GM19240 (cell line): ENCODE data around the gene LCT.
"Not testable (repeated sequence)": the region's sequence is repeated elsewhere in the genome, so short reads cannot be mapped to it uniquely, and the experiment has no call there.

Source experiments
- DNase-seq: peaks from one replicate; pipeline ENCODE4 v3.0.0; 2011; ENCODE audit warnings: low spot score; ENCODE audit not compliant: insufficient read length

LCT gene

DNA sequence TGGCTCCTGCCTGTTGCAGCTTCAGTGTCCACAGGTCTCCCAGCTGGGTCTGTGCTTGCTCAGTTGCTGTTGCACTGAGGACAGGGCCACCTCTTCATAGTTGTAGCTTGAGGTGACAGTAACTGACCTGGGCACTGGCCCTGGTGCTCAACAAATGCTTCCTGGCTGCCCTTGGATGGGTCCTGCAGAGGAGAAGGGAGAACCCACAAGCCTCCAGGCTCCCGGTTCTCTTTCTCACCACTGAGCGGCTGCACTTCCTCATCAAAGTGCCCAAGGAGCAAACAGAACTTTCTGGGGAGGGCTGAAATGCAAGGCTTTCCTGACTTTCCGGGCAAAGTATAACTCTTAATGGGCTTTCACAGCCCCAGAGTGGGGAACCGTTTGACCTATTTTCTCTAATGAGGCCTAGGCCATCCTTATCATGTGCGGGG lies 38.7 kb downstream of the LCT start:
- no peak for DNase-seq

- DNase-seq, result peak; percentile 58
These were observed 39.3 kb downstream of the LCT start for GRCh38 chr2:135797497-135798274.

GRCh38 chr2:135796606-135797005 lies 40.4 kb downstream of the LCT start:
- no peak for DNase-seq

DNA sequence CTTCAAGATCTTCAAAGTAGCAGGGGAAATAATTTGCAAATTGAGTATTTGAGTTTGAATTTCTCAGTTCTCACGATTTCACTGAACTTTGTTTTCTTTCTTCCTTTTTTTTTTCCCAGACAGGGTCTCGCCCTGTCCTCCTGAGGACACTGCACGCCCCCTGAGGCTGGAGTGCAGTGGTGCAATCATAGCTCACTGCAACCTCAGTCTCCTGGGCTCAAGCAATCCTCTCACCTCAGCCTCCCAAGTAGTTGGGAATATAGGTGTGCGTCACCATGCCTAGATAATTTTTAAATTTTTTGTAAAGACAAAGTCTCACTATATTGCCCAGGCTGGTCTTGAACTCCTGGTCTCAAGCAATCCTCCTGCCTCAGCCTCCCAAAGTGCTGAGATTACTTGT lies 41.3 kb downstream of the LCT start:
- DNase-seq, result not testable (repeated sequence)

DNA sequence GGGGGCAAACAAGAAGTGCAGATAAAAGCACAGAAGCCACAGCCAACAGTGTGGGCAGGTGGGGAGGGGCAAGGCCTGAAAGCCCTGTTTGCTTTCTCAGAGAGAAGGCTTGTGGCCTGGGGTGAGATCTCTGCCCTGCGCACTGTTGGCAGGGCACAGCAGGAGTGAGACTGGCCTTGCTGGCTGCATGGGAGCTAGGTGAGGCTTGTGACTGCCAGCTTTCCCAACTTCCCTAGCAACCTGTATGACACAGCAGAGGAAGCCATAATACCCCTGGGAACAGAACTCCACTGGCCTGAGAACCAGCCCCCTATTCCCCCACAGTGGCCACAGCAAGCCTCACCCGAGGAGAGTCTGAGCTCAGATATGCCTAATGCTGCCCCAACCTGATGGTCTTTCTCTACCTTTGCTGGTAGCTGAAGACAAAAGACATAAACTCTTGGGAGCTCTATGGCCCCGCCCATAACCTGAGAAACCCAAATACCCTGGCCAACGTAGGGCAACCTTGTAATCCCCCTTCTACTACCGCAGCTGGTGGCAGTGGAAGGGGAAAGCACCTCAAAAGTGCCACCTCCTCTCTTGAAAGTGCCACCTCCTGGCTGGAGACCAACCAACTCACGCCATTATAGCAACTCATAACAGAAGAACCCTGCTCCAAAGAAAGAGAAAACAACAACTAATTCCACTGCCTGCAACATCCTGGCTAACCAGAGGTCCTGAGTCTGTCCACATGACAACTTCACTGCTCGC lies 44.4 kb downstream of the LCT start:
- no peak for DNase-seq

GRCh38 chr2:135791418-135792190 lies 45.4 kb downstream of the LCT start:
- DNase-seq, result no peak

DNA sequence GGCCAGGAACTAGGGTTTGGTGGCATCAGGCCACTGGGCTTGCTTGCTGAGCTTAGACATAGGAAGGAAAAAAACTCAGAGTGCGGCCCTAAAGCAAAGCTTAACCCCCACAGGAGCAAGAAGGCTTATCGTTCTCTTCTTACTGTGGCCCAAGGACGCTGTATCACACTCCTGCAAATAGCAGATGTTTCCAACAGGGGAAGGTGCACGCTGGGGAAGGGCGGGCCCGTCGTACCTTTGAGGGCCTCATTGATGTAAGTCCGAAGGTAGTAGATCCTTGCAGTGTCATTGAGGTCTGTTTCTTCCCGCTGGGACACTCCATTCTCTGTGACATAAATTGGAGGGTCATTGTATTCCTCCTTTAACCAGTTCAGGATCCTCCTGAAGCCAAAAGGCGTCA lies 46.6 kb downstream of the LCT start:
- no peak for DNase-seq

- DNase-seq, result no peak
These were observed 50.2 kb downstream of the LCT start for GRCh38 chr2:135786823-135787222.

- DNase-seq, result no peak
These were observed 52.0 kb downstream of the LCT start for GRCh38 chr2:135785032-135785431.

GRCh38 chr2:135783439-135783838 lies 53.5 kb downstream of the LCT start:
- no peak for DNase-seq

DNA sequence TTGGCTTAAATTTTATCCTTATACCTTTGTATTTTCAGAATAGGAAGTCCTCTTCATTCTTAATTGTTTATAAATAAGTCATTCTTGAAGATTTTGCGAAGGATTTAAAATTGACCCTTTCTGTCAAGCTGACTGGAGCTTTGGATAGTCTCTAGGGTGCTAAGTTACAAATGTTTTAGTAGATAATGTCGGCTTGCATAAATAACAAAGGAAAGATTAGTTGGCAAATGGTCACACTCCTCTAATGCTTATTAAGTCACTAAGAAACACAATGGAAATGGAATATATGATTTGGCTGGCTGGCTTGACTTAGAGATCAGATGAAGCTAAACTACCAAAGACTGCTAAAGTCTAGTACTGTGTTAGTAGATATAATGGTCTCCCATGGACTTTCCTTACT lies 54.8 kb downstream of the LCT start:
- DNase-seq, result no peak

DNA sequence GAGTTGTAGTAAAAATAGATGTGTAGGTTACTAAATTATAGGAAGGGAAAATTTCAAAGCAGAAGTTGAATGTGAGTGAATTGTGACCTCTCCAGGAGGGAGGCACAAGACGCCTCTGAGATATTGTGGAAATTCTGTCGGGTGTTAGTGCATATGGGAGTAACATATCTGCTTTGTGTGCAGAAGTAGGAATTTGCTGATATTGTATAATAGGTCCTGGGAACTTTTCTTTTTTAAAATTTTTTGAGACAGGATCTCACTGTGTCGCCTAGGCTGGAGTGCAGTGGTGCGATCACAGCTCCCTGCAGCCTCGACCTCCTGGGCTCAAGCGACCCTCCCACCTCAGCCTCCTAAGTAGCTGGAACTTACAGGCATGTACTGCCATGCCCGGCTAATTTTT lies 60.6 kb downstream of the LCT start:
- DNase-seq, result no peak

- no peak for DNase-seq
These were observed 61.6 kb downstream of the LCT start for GRCh38 chr2:135775420-135775819.

GRCh38 chr2:135773917-135774316 lies 63.1 kb downstream of the LCT start:
- no peak for DNase-seq

- DNase-seq, result no peak
These were observed 63.7 kb downstream of the LCT start for GRCh38 chr2:135773319-135773718.

- no peak for DNase-seq
These were observed 68.1 kb downstream of the LCT start for GRCh38 chr2:135768863-135769262.

GRCh38 chr2:135762530-135762929 lies 74.5 kb downstream of the LCT start:
- no peak for DNase-seq

DNA sequence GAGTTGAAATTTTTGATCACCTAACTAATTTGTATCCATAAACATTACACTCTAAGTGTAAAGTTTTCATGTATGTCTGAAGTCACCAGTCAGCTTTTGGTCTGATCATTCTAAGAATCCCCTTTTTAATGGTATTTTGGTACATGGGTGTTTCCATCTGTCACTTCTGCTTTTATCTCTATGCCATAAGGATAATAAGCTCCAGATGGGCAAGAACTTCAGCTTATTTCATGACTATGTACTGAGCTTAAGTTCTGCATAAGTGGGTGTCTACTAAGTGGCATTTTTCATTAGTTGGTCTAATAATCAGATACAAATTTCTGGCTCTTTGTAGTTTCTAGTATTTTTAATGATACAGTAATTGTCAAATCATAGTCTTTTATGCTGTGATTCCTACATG lies 75.0 kb downstream of the LCT start:
- no peak for DNase-seq

GRCh38 chr2:135756692-135757091 lies 80.3 kb downstream of the LCT start:
- DNase-seq, result no peak

DNA sequence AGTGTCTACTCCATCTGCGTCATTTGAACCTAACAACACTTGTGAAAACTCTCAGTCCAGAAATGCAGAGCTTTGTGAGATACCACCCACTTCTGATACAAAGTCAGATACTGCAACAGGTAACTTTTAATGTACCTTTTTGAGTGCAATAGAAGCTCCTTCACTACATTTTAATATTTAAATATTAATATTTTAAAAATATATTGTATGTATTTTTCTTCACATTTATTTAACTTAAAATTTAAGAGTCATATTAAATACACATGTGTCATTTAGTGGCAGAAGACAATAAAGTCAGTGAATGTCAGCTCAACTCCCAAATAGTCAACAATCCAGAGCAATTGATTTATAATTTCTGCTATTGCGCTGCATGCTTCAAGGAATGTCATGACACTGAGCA lies 81.4 kb downstream of the LCT start:
- no peak for DNase-seq

- DNase-seq, result no peak
These were observed 91.4 kb downstream of the LCT start for GRCh38 chr2:135745545-135745944.

DNA sequence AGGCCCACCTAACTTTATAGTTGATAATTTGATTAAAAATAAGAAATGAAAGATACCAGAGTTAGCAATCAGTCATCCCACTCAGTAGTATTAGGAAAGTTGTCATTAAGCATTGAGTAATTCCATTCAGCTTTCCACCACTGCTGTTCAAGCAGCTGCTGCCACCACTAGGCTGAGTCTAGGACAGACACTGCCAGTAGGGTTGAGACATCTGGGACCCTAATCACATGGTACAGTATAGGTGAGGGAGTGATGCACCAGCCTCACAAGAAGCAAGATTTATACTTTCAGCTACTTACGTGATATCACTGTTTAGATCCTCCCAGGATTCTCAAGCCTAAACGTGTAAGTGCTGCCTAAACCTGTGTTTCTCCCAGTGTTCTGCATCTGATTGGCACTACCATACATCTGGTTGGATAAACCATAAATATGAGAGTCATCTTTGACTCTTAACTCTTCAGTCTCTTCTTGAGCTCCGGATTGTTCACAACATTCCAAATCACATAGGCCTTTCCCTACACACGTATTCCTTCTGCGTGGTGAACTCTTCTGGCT lies 92.1 kb downstream of the LCT start:
- no peak for DNase-seq
